Activated naive CD4-positive, alpha-beta T cell treated with anti-CD3 and anti-CD28 coated beads for 36 hours (primary cell): ENCODE results near the gene STON2. TPM values are rescaled to one million over a fixed set of nuclear protein-coding genes. Genes with fewer than 3 reads are reported as not detected.

ENCODE experiments used
- CTCF ChIA-PET: fragments of 350-600 bp; sonication (Branson Sonifier 250); formaldehyde crosslinking; loops from one replicate; lab custom pipeline; 2021; ENCODE audit warnings: antibody characterized with exemption; lab: Charles Lee
- DNase-seq: peaks from one replicate; pipeline ENCODE4 v3.0.0-alpha.2; 2020
- H3K27ac Mint-ChIP-seq: one replicate; pipeline ENCODE4 v1.8.0; 2021; ENCODE audit warnings: mild to moderate bottlenecking, mixed read lengths
- H3K27me3 Mint-ChIP-seq: one replicate; pipeline ENCODE4 v1.8.0; 2021; ENCODE audit warnings: low read depth, mixed read lengths
- H3K36me3 Mint-ChIP-seq: one replicate; pipeline ENCODE4 v1.8.0; 2021; ENCODE audit warnings: low read depth, mixed read lengths
- H3K4me1 Mint-ChIP-seq: one replicate; pipeline ENCODE4 v1.8.0; 2021; ENCODE audit warnings: low read depth, mixed read lengths
- H3K4me3 Mint-ChIP-seq: one replicate; pipeline ENCODE4 v1.8.0; 2021; ENCODE audit warnings: mild to moderate bottlenecking, moderate library complexity, mixed read lengths
- H3K9me3 Mint-ChIP-seq: one replicate; pipeline ENCODE4 v1.8.0; 2021; ENCODE audit warnings: mixed read lengths
- intact Hi-C: fragments of 100-400 bp; cut with micrococcal nuclease; formaldehyde crosslinking; loops from one replicate; pipeline ENCODE4 v1.15.1; 2023
- total RNA-seq, 2 experiments: library from RNA; stranded (reverse); gene quantifications; one replicate each; pipeline ENCODE4 v1.2.3, GENCODE V29; 2021

The STON2 gene
- total RNA-seq, 2 experiments from 2014 or later: 0.12 to 0.14 TPM

DNA sequence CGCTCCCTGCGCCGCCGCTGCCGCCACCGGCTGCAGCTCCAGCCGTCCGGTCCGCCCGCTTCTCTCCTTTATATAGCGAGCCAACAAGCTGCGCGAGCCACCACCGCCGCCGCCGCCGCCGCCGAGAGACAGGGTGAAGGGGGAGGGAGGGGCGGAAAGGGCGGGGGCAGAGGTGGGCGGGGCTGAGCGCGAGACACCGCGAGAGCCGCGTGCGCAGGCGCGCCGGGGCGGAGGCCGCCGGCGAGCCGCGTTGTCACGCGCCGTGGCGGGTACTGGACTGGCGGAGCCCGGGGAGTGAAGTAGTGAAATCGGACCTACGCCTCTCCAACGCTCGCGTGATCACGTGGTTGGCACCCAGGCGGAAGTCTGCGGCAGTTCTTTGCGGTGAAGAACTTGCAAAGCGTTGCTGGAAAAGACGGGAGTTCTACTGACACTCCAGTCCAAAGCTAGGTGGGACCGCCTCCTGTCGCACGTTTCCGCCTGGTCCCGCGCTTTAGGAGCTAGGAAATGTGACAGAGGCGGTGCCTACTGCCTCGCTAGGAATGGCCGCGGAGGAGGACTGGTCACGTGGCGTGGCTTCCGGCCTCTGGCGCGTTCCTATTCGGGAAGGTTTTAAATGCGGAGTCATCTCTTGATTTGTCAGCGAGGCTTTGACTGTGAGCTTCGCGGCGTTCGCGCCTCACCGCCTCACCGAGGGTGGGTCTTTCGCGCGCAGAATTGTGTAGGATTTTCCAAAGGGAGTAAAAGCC, 179.1 kb downstream of the STON2 start, which contains the start of gene GTF2A1:
GTF2A1 (minus strand) TSS at position 130 of the 749 bp plus-strand sequence. CDS start 441 bp downstream, outside the sequence.
- Mint-ChIP-seq H3K4me3 (peak within 1 kb of the TSS; percentile 94), H3K9me3 (no peaks in the 10 kb centered on the region), H3K36me3 (peaks cover 11% of the 10 kb centered on the region), H3K27me3 (no peaks in the 10 kb centered on the region), H3K4me1 (peaks cover 25% of the 10 kb centered on the region), H3K27ac (peak within 1 kb of the TSS; percentile 100)
- CTCF ChIA-PET: interaction anchor here (0.8 to 1.7 kb wide), 4 partner anchors 33 to 311 kb away, joined by 3 to 5 read pairs (median 4); no protein-coding TSS in a partner anchor
- peak; percentile 94 for DNase-seq
- intact Hi-C loops: loop anchor here (1.0 to 5.0 kb wide), 5 partner anchors 216 to 634 kb away; partner anchors contain the start of gene SEL1L

DNA sequence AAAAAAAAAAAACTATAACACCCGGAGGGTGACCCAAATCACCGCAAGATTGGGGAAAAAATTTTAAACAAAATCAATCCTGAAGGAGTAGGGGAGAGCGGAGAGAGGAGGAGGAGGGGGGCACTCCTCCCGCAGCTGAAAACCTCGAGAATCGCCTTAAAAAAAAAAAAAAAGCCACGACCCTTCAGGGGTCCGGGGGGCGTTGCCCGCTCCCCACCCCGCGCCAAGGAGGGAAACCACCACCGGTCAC, 179.6 kb downstream of the STON2 start:
- no peak for DNase-seq
- Mint-ChIP-seq H3K36me3 (peaks cover 16% of the 10 kb centered on the region), H3K4me1 (peaks cover 27% of the 10 kb centered on the region), H3K27me3 (no peaks in the 10 kb centered on the region), H3K27ac (peak overlapping the region; percentile 98), H3K9me3 (no peaks in the 10 kb centered on the region), H3K4me3 (peak overlapping the region; percentile 84)
- CTCF ChIA-PET: interaction anchor here (1.1 kb wide), 1 partner anchor 244 kb away, joined by 5 read pairs; no protein-coding TSS in a partner anchor
- intact Hi-C loops: loop anchor here (2.0 to 5.0 kb wide), 2 partner anchors 217 to 232 kb away; no protein-coding TSS in a partner anchor

DNA sequence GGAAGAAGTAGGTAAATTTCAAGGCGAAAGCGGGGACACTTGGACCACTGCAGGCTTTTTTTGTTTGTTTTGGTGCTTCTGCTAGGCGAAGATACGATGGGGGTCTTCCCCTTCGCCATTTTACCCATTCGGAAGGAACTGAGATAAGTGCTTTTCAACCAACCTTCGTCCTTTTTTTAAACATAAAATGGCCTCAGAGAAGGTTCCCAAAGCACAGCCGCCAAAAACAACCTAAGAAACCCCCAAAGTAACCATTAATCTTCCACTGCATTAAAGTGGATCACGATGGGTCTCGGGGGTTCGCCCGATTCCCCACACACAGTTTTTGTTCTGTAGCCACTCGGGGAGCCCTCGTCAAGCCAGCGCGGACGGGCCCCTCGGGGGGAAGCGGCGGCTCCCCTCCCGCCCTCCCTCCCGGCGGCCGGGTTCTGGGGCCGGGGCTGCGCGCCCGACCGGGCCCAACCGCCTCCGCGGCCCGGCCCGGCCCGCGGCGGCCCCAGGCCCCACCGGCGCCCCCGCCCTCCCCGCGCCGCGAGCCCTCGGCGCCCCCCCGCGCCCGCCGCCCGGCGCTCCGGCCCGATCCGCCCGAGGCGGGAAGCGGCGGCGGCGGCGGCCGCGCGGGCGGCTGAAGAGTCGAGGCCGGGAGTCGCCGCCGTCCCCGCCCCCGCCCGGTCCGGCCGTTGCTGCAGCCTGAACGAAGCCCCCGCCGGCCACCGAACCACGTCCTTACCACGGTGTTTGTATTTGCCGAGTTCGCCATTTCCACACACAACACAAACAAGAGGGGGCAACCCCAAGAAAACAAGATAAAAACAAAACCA, 180.2 kb downstream of the STON2 start:
- peak overlapping the region; percentile 100 for H3K27ac Mint-ChIP-seq
- peaks cover 30% of the 10 kb centered on the region for H3K4me1 Mint-ChIP-seq
- no peaks in the 10 kb centered on the region for H3K27me3 Mint-ChIP-seq
- peak overlapping the region; percentile 94 for H3K4me3 Mint-ChIP-seq
- CTCF ChIA-PET: interaction anchor here (0.7 to 1.4 kb wide), 3 partner anchors 26 to 251 kb away, joined by 3 to 4 read pairs (median 4); no protein-coding TSS in a partner anchor
- H3K9me3 Mint-ChIP-seq: no peaks in the 10 kb centered on the region
- intact Hi-C loops: loop anchor here (1.0 to 5.0 kb wide), 10 partner anchors 19 to 279 kb away; partner anchors contain the start of genes CEP128 and TSHR
- H3K36me3 Mint-ChIP-seq: peaks cover 20% of the 10 kb centered on the region
- DNase-seq: peak; percentile 29

DNA sequence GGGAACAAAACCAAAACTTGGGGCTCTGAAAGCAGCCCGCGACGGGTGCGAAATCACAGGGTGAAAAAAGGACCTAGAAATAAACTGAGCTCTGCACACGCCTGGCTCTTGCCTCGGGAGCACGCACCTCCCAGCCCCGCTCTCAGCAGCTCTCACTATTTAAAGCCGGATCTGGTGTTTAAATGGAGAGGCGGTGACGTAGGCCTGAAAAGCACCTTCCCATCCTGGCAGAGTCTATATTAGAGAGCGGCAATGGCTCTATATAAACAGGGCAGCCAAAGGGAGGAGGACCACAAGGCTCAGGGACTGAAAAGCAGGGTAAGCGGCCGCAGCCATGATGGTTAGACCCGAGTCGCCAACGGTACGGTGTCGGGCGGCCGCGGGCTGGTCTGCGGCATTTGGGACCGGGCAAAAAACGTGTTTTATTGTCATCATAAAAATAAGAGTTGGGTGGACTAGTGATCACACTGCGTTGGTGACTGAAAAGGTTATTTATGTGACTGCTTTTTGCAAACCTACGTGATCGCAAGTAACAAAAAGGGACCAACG, 180.8 kb downstream of the STON2 start:
- peak; percentile 90 for DNase-seq
- Mint-ChIP-seq H3K27ac (peak overlapping the region; percentile 100), H3K4me3 (peak overlapping the region; percentile 94), H3K9me3 (no peaks in the 10 kb centered on the region), H3K27me3 (no peaks in the 10 kb centered on the region), H3K4me1 (peaks cover 30% of the 10 kb centered on the region), H3K36me3 (peaks cover 23% of the 10 kb centered on the region)
- intact Hi-C loops: loop anchor here (1.0 to 2.0 kb wide), 8 partner anchors 18 to 278 kb away; partner anchors contain the start of genes CEP128 and TSHR
- CTCF ChIA-PET: interaction anchor here (0.6 to 1.5 kb wide), 5 partner anchors 25 to 251 kb away, joined by 3 to 6 read pairs (median 4); no protein-coding TSS in a partner anchor

DNA sequence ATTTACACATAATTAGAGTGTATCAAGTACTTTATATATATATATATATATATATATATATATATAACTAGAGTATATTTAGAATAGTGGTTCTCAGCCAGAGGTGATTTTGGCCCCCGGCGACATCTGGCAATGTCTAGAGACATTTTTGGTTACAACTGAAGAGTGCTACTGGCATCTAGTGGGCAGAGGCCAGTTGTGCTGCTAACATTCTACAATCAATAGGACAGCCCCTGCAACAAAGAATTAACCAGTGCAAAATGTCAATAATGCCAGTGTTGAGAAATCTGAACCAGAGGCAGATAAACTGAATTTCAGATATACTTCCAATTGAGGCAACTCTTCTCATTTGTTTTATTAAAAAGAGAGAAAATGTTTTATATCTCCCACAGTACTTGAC, 188.3 kb downstream of the STON2 start:
- H3K27me3 Mint-ChIP-seq: no peaks in the 10 kb centered on the region
- intact Hi-C loops: no loop called here
- peak; percentile 26 for DNase-seq
- CTCF ChIA-PET: no interaction called here
- H3K4me1 Mint-ChIP-seq: peaks cover 38% of the 10 kb centered on the region
- no peak overlapping the region for H3K4me3 Mint-ChIP-seq
- no peak overlapping the region for H3K27ac Mint-ChIP-seq
- peaks cover 55% of the 10 kb centered on the region for H3K36me3 Mint-ChIP-seq
- no peaks in the 10 kb centered on the region for H3K9me3 Mint-ChIP-seq

Other genes starting within 250 kb of the STON2 start
- 10 to 100 TPM; 38.3 to 42.9 TPM for gene GTF2A1, start 179.4 kb downstream of the STON2 start, total RNA-seq
- 10 to 100 TPM; 40.5 to 41.2 TPM for gene SEL1L, start 133.5 kb upstream of the STON2 start, total RNA-seq